ENCODE measurements around the gene EML3.
A peak's percentile ranks its signal among the peaks of the same experiment; 100 is the strongest.

The EML3 gene

DNA sequence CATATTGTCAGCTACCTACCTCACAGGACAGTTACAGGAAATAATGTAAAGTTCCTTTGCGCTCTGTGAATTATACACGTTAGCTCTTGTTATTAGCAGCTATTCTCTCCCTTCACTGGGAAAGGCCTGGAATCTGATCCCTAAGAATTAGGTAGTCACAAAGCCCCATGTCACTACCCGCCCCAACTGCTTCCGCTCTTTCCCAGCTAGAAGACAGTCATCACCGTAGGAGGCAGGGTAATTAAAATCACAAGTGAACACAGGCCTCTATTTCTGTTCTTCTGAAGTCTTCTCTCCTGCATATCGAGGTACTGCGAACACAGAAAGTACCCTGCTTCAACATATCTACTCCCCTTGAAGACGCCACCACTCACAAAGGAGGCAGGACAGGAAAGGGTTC, 53.4 kb downstream of the EML3 start:
- DNase-seq (ENCODE audit: low read depth, low spot score), result no peak
- CTCF ChIA-PET, result interaction anchor here (0.5 to 19.1 kb wide), 8 partner anchors 8 to 166 kb away, joined by 3 to 337 read pairs (median 42); partner anchors contain the start of genes AHNAK and SCGB1A1
- POLR2A ChIA-PET, result interaction anchor here (2.9 to 5.0 kb wide), 2 partner anchors 15 to 164 kb away, joined by 12 to 55 read pairs; no protein-coding TSS in a partner anchor
- TF ChIP-seq, protein P1, sequence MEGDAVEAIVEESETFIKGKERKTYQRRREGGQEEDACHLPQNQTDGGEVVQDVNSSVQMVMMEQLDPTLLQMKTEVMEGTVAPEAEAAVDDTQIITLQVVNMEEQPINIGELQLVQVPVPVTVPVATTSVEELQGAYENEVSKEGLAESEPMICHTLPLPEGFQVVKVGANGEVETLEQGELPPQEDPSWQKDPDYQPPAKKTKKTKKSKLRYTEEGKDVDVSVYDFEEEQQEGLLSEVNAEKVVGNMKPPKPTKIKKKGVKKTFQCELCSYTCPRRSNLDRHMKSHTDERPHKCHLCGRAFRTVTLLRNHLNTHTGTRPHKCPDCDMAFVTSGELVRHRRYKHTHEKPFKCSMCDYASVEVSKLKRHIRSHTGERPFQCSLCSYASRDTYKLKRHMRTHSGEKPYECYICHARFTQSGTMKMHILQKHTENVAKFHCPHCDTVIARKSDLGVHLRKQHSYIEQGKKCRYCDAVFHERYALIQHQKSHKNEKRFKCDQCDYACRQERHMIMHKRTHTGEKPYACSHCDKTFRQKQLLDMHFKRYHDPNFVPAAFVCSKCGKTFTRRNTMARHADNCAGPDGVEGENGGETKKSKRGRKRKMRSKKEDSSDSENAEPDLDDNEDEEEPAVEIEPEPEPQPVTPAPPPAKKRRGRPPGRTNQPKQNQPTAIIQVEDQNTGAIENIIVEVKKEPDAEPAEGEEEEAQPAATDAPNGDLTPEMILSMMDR (IDR thresholded peaks at IDR 0.05; ENCODE audit: insufficient read depth, low read length, missing control alignments), result no peak
- no peak overlapping the region for H3K4me3 ChIP-seq (ENCODE audit: low read depth, low read length)

DNA sequence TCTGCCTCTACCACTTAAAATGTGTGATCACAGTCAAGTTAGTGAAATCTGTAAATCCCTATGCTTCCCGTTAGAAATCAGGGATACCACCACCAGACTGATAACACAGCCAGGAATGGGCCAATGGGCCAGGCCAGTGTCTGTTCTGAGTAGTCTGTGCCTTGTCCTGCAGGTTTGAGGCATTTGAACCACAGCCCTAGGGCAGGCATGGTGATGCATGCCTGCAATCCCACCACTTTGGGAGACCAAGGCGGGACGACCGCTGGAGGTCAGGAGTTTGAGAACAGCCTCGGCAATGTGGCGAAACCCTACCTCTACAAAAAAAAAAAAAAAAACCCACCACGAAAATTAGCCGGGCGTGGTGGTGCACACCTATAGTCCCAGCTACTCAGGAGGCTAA, 53.9 kb downstream of the EML3 start:
- DNase-seq (ENCODE audit: low read depth, low spot score), result no peak
- ChIA-PET CTCF (interaction anchor here (5.2 to 19.1 kb wide), 4 partner anchors 12 to 165 kb away, joined by 61 to 337 read pairs (median 166); partner anchors contain the start of genes AHNAK and SCGB1A1), POLR2A (interaction anchor here (1.3 to 5.0 kb wide), 3 partner anchors 15 to 164 kb away, joined by 3 to 55 read pairs (median 12); no protein-coding TSS in a partner anchor)
- TF ChIP-seq, protein P1 (IDR thresholded peaks at IDR 0.05; ENCODE audit: insufficient read depth, low read length, missing control alignments), result no peak
- no peak overlapping the region for H3K4me3 ChIP-seq (ENCODE audit: low read depth, low read length)

DNA sequence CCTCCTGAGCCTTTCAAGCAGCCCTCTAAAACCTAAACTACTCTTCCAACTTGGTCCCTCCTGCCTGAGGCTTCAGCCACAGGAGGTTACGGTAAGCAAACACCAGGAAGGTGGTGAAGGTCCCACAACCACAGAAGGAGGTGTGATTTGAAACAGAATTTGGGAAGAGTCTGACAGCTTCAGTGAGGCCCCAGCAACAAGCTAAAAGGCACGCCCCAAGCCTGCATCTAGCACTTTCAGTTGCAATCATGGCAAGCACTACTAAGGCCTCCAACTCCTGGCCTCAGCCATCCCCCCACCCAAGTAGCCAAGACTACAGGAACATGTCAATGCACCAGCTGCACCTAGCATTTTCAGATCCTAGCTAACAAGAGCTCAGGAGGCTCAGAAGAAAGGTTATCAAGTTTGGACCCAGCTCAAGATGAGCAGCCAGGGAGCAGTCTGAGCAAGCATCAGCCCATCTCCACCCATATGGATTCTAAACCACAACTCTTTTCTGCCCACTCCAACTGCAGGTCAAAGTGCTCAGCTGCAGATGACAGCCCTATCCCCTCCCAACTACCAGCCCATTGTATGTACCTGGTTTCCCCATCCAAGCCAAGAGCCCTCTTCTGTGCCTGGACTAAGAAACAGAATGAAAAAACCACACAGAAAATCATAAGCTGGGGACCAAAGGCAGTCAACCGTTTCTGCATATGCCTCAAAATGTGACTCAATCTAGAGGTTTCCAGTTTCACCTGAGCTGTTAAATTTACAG, 55.5 kb downstream of the EML3 start:
- DNase-seq (ENCODE audit: low read depth, low spot score), result no peak

DNA sequence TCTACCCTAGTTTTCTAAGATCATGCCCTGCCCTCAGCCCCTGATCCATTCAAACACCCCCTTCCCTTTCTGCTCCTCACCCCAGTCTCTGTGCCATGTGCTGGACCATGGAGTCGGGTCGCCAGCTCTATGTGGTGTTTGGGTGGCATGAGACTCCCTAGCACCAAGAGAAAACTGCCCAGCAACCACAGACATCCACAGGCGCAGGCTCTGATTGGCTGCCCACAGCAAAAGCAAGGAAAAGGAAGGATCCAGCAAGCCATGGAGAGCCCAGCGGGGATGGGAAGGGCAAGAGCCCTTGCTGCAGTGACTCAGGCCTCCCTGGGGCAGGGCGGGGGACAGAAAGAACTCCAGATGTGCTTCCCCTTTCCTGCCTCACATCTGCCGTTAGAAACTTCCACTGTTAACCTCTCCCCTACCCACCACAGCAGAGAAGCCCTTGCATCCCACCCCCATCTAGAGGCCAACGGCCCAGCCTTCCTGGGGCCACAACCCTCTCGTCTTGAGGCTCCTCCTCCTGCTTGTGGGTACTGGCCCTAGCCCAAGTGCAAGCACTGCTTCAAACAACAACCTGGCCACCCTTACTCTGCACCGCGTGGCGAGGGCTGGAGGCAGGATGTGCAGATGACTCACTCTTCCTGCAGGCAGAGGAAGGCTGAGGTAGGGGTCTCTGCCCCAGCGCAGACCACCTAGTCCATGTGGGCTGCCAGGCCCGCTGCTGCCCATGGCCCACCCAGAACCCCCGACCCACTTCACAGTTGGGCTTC, 56.3 kb downstream of the EML3 start:
- DNase-seq (ENCODE audit: low read depth, low spot score), result peak; percentile 70
- CTCF ChIA-PET, result interaction anchor here (0.7 to 19.1 kb wide), 8 partner anchors 13 to 163 kb away, joined by 3 to 337 read pairs (median 52); partner anchors contain the start of genes AHNAK and SCGB1A1
- POLR2A ChIA-PET, result interaction anchor here (1.0 to 5.0 kb wide), 7 partner anchors 9 to 35 kb away, joined by 3 to 77 read pairs (median 6); partner anchors contain the start of genes AHNAK, EEF1G and TUT1
- peak overlapping the region; percentile 39 for H3K4me3 ChIP-seq (ENCODE audit: low read depth, low read length)
- TF ChIP-seq, protein P1 (IDR thresholded peaks at IDR 0.05; ENCODE audit: insufficient read depth, low read length, missing control alignments), result no peak

More for the DNA sequence above, 55.5 kb downstream of the EML3 start:
- TF ChIP-seq, protein P1 (IDR thresholded peaks at IDR 0.05; ENCODE audit: insufficient read depth, low read length, missing control alignments), result no peak
- no peak overlapping the region for H3K4me3 ChIP-seq (ENCODE audit: low read depth, low read length)
- ChIA-PET POLR2A (interaction anchor here (0.7 to 5.0 kb wide), 7 partner anchors 10 to 108 kb away, joined by 3 to 55 read pairs (median 5); partner anchors contain the start of genes AHNAK, C11orf98, CSKMT and EEF1G), CTCF (interaction anchor here (0.8 to 19.1 kb wide), 7 partner anchors 11 to 164 kb away, joined by 3 to 337 read pairs (median 61); partner anchors contain the start of genes AHNAK and SCGB1A1)

DNA sequence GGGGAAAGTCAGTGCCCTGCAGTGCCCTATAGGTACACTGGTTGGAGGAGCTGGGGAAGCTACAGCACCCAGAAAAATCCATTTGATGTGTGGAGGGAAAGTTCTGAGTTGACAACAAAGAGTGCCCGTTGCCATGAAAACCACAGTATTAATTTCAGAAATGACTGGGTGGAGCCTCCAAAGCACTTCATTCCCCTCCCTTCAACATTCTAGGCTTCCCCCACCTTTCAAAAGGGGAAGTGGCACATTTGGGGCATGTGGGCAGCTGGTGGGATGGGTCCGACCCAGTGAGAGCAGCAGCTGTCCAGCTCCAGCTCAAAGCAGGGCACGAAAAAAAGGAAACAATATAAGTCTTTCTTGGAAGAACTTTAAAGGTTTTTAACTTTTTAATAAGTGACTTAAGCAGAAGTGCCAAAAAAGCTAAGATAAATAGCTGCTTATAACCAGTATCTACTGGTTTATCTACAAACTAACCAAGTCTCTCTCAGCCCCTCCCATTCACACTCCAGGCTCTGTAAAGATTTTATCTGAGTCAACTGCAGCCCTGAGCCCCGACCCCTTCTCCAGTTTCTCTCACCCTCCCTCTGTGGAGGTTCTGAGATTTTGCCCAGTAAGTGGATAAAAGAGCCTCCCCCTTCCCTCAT, 57.0 kb downstream of the EML3 start:
- peak overlapping the region; percentile 39 for H3K4me3 ChIP-seq (ENCODE audit: low read depth, low read length)
- POLR2A ChIA-PET, result interaction anchor here (1.0 to 4.7 kb wide), 4 partner anchors 9 to 18 kb away, joined by 3 to 77 read pairs (median 7); partner anchors contain the start of genes AHNAK and EEF1G
- TF ChIP-seq, protein P1 (IDR thresholded peaks at IDR 0.05; ENCODE audit: insufficient read depth, low read length, missing control alignments), result no peak
- CTCF ChIA-PET, result interaction anchor here (0.7 to 19.1 kb wide), 6 partner anchors 13 to 161 kb away, joined by 3 to 337 read pairs (median 26); partner anchors contain the start of genes AHNAK and SCGB1A1
- DNase-seq (ENCODE audit: low read depth, low spot score), result no peak

Measured in AG04449 (cell line).